Measurements from ENCODE around the gene ARSG.
"Not testable (repeated sequence)": the region's sequence is repeated elsewhere in the genome, so short reads cannot be mapped to it uniquely, and the experiment has no call there.

The ARSG gene

GRCh38 chr17:68375566-68375965, 84.3 kb downstream of the ARSG start:
- H3K9me3 ChIP-seq (ENCODE audit: insufficient read depth, low read length) = no peaks in the 10 kb centered on the region

DNA sequence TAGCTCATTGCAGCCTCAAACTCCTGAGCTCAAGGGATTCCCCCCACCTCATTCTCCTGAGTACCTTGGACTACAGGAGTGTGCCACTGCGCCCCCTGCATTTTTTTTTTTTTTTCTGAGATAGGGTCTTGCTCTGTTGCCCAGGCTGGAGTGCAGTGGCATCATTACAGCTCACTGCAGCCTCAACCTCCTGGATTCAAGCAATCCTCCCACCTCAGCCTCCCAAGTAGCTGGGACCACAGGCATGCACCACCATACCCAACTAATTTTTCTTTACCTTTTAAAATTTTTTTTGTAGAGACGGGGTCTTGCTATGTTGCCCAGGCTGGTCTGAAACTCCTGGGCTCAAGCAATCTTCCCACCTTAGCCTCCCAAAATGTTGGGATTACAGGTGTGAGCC, 84.9 kb downstream of the ARSG start:
- not testable (repeated sequence) for H3K27ac ChIP-seq (ENCODE audit: low read depth, low read length); H3K36me3 ChIP-seq (ENCODE audit: low read length); H4K20me1 ChIP-seq (ENCODE audit: low read depth, low read length); H3K4me2 ChIP-seq (ENCODE audit: low read depth, low read length, poor library complexity, severe bottlenecking); H3F3A ChIP-seq (ENCODE audit: insufficient read depth); H3K9me2 ChIP-seq (replicated peaks; ENCODE audit: insufficient read depth, low read length); H2AFZ ChIP-seq (ENCODE audit: low read depth, low read length, severe bottlenecking); H3K9ac ChIP-seq (ENCODE audit: low read length); H3K79me2 ChIP-seq (ENCODE audit: insufficient read depth, low read length); H3K4me3 ChIP-seq (ENCODE audit: insufficient read depth, low read length, poor library complexity, severe bottlenecking); H3K9me3 ChIP-seq (ENCODE audit: insufficient read depth, low read length); H3K27me3 ChIP-seq (ENCODE audit: low read length)

More at GRCh38 chr17:68375566-68375965, 84.3 kb downstream of the ARSG start:
- Histone ChIP-seq H3F3A (ENCODE audit: insufficient read depth) (no peaks in the 10 kb centered on the region), H4K20me1 (ENCODE audit: low read depth, low read length) (no peaks in the 10 kb centered on the region), H3K4me2 (ENCODE audit: low read depth, low read length, poor library complexity, severe bottlenecking) (no peak overlapping the region), H3K9ac (ENCODE audit: low read length) (no peak overlapping the region), H3K4me3 (ENCODE audit: insufficient read depth, low read length, poor library complexity, severe bottlenecking) (no peak overlapping the region), H3K36me3 (ENCODE audit: low read length) (no peaks in the 10 kb centered on the region), H3K9me2 (replicated peaks; ENCODE audit: insufficient read depth, low read length) (no peaks in the 10 kb centered on the region), H3K27me3 (ENCODE audit: low read length) (no peaks in the 10 kb centered on the region), H3K79me2 (ENCODE audit: insufficient read depth, low read length) (no peaks in the 10 kb centered on the region), H2AFZ (ENCODE audit: low read depth, low read length, severe bottlenecking) (no peak overlapping the region), H3K27ac (ENCODE audit: low read depth, low read length) (no peak overlapping the region)
- TF ChIP-seq EZH2phosphoT487 (conservative IDR thresholded peaks at IDR 0.05; ENCODE audit: low read length) = no peak
- no peak for TF ChIP-seq CTCF (IDR thresholded peaks at IDR 0.05; ENCODE audit: insufficient read depth, low read length, poor library complexity, severe bottlenecking)

- no peak overlapping the region for H2AFZ ChIP-seq (ENCODE audit: low read depth, low read length, severe bottlenecking)
- no peaks in the 10 kb centered on the region for H3K9me3 ChIP-seq (ENCODE audit: insufficient read depth, low read length)
- H3K9me2 ChIP-seq (replicated peaks; ENCODE audit: insufficient read depth, low read length) = no peaks in the 10 kb centered on the region
- H3K27ac ChIP-seq (ENCODE audit: low read depth, low read length) = no peak overlapping the region
- no peaks in the 10 kb centered on the region for H3K79me2 ChIP-seq (ENCODE audit: insufficient read depth, low read length)
- no peaks in the 10 kb centered on the region for H3F3A ChIP-seq (ENCODE audit: insufficient read depth)
- no peaks in the 10 kb centered on the region for H3K36me3 ChIP-seq (ENCODE audit: low read length)
- H4K20me1 ChIP-seq (ENCODE audit: low read depth, low read length) = no peaks in the 10 kb centered on the region
- H3K4me3 ChIP-seq (ENCODE audit: insufficient read depth, low read length, poor library complexity, severe bottlenecking) = no peak overlapping the region
- no peak overlapping the region for H3K4me2 ChIP-seq (ENCODE audit: low read depth, low read length, poor library complexity, severe bottlenecking)
- no peak overlapping the region for H3K9ac ChIP-seq (ENCODE audit: low read length)
- no peak for TF ChIP-seq CTCF (IDR thresholded peaks at IDR 0.05; ENCODE audit: insufficient read depth, low read length, poor library complexity, severe bottlenecking)
- no peaks in the 10 kb centered on the region for H3K27me3 ChIP-seq (ENCODE audit: low read length)
Measured at GRCh38 chr17:68377771-68378267, 86.5 kb downstream of the ARSG start.

GRCh38 chr17:68378268-68379176, 87.2 kb downstream of the ARSG start:
- Histone ChIP-seq H3K36me3 (ENCODE audit: low read length) (no peaks in the 10 kb centered on the region), H3K9me3 (ENCODE audit: insufficient read depth, low read length) (no peaks in the 10 kb centered on the region), H3K4me2 (ENCODE audit: low read depth, low read length, poor library complexity, severe bottlenecking) (no peak overlapping the region), H3K27me3 (ENCODE audit: low read length) (no peaks in the 10 kb centered on the region), H2AFZ (ENCODE audit: low read depth, low read length, severe bottlenecking) (no peak overlapping the region), H3K79me2 (ENCODE audit: insufficient read depth, low read length) (no peaks in the 10 kb centered on the region), H3K9me2 (replicated peaks; ENCODE audit: insufficient read depth, low read length) (no peaks in the 10 kb centered on the region), H3K4me3 (ENCODE audit: insufficient read depth, low read length, poor library complexity, severe bottlenecking) (no peak overlapping the region), H3K9ac (ENCODE audit: low read length) (no peak overlapping the region), H4K20me1 (ENCODE audit: low read depth, low read length) (no peaks in the 10 kb centered on the region), H3K27ac (ENCODE audit: low read depth, low read length) (no peak overlapping the region), H3F3A (ENCODE audit: insufficient read depth) (no peaks in the 10 kb centered on the region)
- TF ChIP-seq EZH2phosphoT487 (conservative IDR thresholded peaks at IDR 0.05; ENCODE audit: low read length) = no peak
- TF ChIP-seq CTCF (IDR thresholded peaks at IDR 0.05; ENCODE audit: insufficient read depth, low read length, poor library complexity, severe bottlenecking) = no peak

Measured in SU-DHL-6 (cell line).